Neural cell (in vitro differentiated cells): ENCODE measurements around the gene HK1.

ENCODE experiments used
- REST ChIP-seq: IDR thresholded peaks from 2 replicates; pipeline ENCODE4 v1.6.1; 2012; ENCODE audit warnings: borderline replicate concordance
- TF ChIP-seq, protein P1 (sequence below): fragments of 450-650 bp; IDR thresholded peaks from 2 replicates; pipeline ENCODE4 v1.5.1; 2014; ENCODE audit warnings: antibody characterized with exemption, mild to moderate bottlenecking, moderate library complexity; ENCODE audit not compliant: poor library complexity, severe bottlenecking

DNA sequence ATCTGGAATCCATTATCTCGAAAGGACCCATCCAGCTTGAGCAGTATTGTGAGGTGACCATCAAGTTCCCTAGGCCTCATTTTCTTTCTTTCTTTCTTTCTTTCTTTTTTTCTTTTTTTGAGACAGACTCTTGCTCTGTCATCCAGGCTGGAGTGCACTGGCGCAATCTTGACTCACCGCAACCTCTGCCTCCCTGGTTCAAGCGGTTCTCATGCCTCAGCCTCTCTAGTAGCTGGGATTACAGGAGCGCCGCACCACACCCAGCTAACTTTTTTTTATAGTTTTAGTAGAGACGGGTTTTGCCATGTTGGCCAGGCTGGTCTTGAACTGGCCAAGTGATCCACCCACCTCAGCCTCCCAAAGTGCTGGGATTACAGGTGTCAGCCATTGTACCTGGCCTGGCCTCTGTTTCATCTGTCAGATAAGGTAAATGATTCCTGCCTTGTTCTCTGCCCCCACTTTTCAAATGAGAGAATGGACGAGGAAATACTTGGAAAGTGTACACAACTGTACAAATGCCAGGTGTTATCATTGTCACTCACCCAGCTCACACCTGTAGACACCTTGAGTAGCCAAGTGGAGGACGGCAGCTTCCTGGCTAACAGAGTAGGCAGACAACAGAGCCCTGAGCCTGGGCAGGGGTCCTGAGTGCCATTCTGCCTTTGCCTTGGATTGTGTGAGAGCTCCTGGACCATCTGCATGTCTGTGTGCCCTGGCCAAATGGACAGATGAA, 54.1 kb downstream of the HK1 start:
- no peak for TF ChIP-seq REST
- TF ChIP-seq, protein P1, sequence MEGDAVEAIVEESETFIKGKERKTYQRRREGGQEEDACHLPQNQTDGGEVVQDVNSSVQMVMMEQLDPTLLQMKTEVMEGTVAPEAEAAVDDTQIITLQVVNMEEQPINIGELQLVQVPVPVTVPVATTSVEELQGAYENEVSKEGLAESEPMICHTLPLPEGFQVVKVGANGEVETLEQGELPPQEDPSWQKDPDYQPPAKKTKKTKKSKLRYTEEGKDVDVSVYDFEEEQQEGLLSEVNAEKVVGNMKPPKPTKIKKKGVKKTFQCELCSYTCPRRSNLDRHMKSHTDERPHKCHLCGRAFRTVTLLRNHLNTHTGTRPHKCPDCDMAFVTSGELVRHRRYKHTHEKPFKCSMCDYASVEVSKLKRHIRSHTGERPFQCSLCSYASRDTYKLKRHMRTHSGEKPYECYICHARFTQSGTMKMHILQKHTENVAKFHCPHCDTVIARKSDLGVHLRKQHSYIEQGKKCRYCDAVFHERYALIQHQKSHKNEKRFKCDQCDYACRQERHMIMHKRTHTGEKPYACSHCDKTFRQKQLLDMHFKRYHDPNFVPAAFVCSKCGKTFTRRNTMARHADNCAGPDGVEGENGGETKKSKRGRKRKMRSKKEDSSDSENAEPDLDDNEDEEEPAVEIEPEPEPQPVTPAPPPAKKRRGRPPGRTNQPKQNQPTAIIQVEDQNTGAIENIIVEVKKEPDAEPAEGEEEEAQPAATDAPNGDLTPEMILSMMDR = no peak
